NCI-H146 treated with DMSO at 0.1 percent for 48 hours (cell line): ENCODE measurements around the gene KLF18.
"Not testable (repeated sequence)": the region's sequence is repeated elsewhere in the genome, so short reads cannot be mapped to it uniquely, and the experiment has no call there.

Experiments used
- DNase-seq: peaks from one replicate; lab custom pipeline; 2025; ENCODE audit not compliant: unreplicated experiment; lab: John Stamatoyannopoulos, UW

The KLF18 gene

GRCh38 chr1:44141531-44141930 is at the start of gene KLF18:
KLF18 (minus strand) TSS chr1:44141631; CDS start chr1:44141631, 0 bp downstream.
- DNase-seq, result no peak

- DNase-seq, result no peak
Measured at GRCh38 chr1:44174630-44175029, 33.2 kb upstream of the KLF18 start.

- DNase-seq, result no peak
Measured at GRCh38 chr1:44170281-44170823, 28.9 kb upstream of the KLF18 start.

- no peak for DNase-seq
Measured at GRCh38 chr1:44168520-44169098, 27.2 kb upstream of the KLF18 start.

GRCh38 chr1:44161546-44161945 is 20.1 kb upstream of the KLF18 start:
- DNase-seq, result no peak

GRCh38 chr1:44158871-44159270 is 17.4 kb upstream of the KLF18 start:
- no peak for DNase-seq

GRCh38 chr1:44157903-44158302 is 16.5 kb upstream of the KLF18 start:
- no peak for DNase-seq

- DNase-seq, result no peak
Measured at GRCh38 chr1:44154049-44154448, 12.6 kb upstream of the KLF18 start.

GRCh38 chr1:44152692-44153091 is 11.3 kb upstream of the KLF18 start:
- DNase-seq, result no peak

GRCh38 chr1:44151808-44152207 is 10.4 kb upstream of the KLF18 start:
- DNase-seq, result no peak

GRCh38 chr1:44151332-44151731 is 9.9 kb upstream of the KLF18 start:
- DNase-seq, result no peak

- DNase-seq, result no peak
Measured at GRCh38 chr1:44147582-44147981, 6.2 kb upstream of the KLF18 start.

- DNase-seq, result no peak
Measured at GRCh38 chr1:44146536-44147361, 5.3 kb upstream of the KLF18 start.

- no peak for DNase-seq
Measured at GRCh38 chr1:44144962-44145756, 3.7 kb upstream of the KLF18 start.

- DNase-seq, result not testable (repeated sequence)
Measured at GRCh38 chr1:44139565-44139964, 1.9 kb downstream of the KLF18 start.

GRCh38 chr1:44138239-44138638 is 3.2 kb downstream of the KLF18 start:
- DNase-seq, result no peak

- DNase-seq, result no peak
Measured at GRCh38 chr1:44135886-44136285, 5.5 kb downstream of the KLF18 start.

GRCh38 chr1:44134071-44134920 is 7.1 kb downstream of the KLF18 start:
- no peak for DNase-seq

- DNase-seq, result no peak
Measured at GRCh38 chr1:44131411-44131810, 10.0 kb downstream of the KLF18 start.

GRCh38 chr1:44129616-44130500 is 11.6 kb downstream of the KLF18 start:
- DNase-seq, result no peak
